Upper lobe of right lung (tissue), 1 donor: ENCODE results near the gene SPAG6. TPM values are rescaled to one million over a fixed set of nuclear protein-coding genes. Genes with fewer than 3 reads are reported as not detected.

Source experiments
- ATAC-seq: fragments of 200-7000 bp; cut with Tn5 transposase; one replicate; pipeline ENCODE4 v1.9.1; 2020; ENCODE audit warnings: mild to moderate bottlenecking, moderate library complexity
- DNase-seq: peaks from one replicate; pipeline ENCODE4 v3.0.0-alpha.2; 2020
- H3K27ac ChIP-seq: fragments of 200-600 bp; one replicate; pipeline ENCODE4 v1.8.0; 2022
- H3K27me3 ChIP-seq: fragments of 200-600 bp; one replicate; pipeline ENCODE4 v1.8.0; 2022; ENCODE audit warnings: mild to moderate bottlenecking
- H3K36me3 ChIP-seq: fragments of 200-600 bp; one replicate; pipeline ENCODE4 v1.8.0; 2022
- H3K4me1 ChIP-seq: fragments of 200-600 bp; one replicate; pipeline ENCODE4 v1.8.0; 2022
- H3K4me3 ChIP-seq: fragments of 200-600 bp; one replicate; pipeline ENCODE4 v1.8.0; 2022; ENCODE audit warnings: mild to moderate bottlenecking
- H3K9me3 ChIP-seq: fragments of 200-600 bp; one replicate; pipeline ENCODE4 v1.8.0; 2022
- intact Hi-C: fragments of 100-400 bp; cut with DNase I; formaldehyde crosslinking; loops from one replicate; pipeline ENCODE4 v1.11.0; 2022
- total RNA-seq: library from RNA; stranded (reverse); fragmentation: NEBNext Ultra II Directional; extraction: Animal tissue kit (Norgen Biotek cat#: 25700); gene quantifications from one replicate; pipeline ENCODE4 v1.2.1, GENCODE V29; 2021
- TF ChIP-seq, protein P1 (sequence below): fragments of 200-600 bp; IDR thresholded peaks from one replicate; pipeline ENCODE4 v1.8.0; 2022; ENCODE audit warnings: antibody characterized with exemption
- donor health status: DM: no; HTN: yes; CAD: no; lungs with severe emphysema.

Gene SPAG6
- total RNA-seq, 1 donor from 2014 or later, result not detected

DNA sequence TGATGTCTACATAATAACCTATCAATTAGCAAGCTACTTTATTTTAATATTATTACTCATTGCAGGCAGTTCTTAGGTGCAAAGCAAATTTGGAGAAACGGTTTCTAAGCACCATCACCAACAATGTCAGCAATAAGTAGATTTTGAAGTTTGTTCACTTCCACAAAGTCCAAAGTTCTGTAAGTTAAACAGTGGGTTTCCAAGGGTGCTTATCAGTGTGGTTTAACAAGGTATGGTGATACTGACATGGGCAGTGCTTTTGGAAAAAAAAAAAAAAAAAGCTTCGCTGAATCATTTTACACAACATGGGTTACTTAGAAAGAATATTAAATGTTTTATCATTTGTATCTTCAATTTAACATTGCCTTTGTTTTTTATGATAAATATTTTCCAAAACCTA lies 101.8 kb downstream of the SPAG6 start:
- TF ChIP-seq, protein P1, sequence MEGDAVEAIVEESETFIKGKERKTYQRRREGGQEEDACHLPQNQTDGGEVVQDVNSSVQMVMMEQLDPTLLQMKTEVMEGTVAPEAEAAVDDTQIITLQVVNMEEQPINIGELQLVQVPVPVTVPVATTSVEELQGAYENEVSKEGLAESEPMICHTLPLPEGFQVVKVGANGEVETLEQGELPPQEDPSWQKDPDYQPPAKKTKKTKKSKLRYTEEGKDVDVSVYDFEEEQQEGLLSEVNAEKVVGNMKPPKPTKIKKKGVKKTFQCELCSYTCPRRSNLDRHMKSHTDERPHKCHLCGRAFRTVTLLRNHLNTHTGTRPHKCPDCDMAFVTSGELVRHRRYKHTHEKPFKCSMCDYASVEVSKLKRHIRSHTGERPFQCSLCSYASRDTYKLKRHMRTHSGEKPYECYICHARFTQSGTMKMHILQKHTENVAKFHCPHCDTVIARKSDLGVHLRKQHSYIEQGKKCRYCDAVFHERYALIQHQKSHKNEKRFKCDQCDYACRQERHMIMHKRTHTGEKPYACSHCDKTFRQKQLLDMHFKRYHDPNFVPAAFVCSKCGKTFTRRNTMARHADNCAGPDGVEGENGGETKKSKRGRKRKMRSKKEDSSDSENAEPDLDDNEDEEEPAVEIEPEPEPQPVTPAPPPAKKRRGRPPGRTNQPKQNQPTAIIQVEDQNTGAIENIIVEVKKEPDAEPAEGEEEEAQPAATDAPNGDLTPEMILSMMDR, result no peak
- no peaks in the 10 kb centered on the region for H3K4me1 ChIP-seq
- ATAC-seq (no peak), DNase-seq (no peak)
- H3K36me3 ChIP-seq, result no peaks in the 10 kb centered on the region
- no peaks in the 10 kb centered on the region for H3K27me3 ChIP-seq
- no peak overlapping the region for H3K4me3 ChIP-seq
- intact Hi-C loops, result no loop called here
- no peaks in the 10 kb centered on the region for H3K9me3 ChIP-seq
- no peak overlapping the region for H3K27ac ChIP-seq

DNA sequence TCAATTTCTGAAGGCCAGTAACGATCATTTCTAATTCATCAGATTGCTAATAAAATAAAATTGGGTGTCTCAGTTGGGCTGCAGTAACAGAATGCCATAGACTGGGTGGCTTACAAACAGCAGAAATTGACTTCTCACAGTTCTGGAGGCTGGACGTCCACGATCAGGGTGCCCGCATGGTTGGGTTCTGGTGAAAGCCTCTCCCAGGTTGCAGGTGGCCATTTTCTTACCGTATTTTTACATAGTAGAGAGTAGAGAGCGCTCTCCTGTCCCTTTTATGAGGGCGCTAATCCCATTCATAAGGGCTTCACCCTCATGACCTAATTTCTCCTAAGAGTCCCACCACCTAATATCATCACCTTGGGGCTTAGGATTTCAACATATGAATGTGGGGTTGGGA lies 106.0 kb downstream of the SPAG6 start:
- TF ChIP-seq, protein P1, result no peak
- H3K36me3 ChIP-seq, result no peaks in the 10 kb centered on the region
- H3K4me1 ChIP-seq, result no peaks in the 10 kb centered on the region
- intact Hi-C loops, result no loop called here
- H3K4me3 ChIP-seq, result no peak overlapping the region
- H3K27me3 ChIP-seq, result no peaks in the 10 kb centered on the region
- DNase-seq (no peak), ATAC-seq (no peak)
- no peaks in the 10 kb centered on the region for H3K9me3 ChIP-seq
- H3K27ac ChIP-seq, result no peak overlapping the region

DNA sequence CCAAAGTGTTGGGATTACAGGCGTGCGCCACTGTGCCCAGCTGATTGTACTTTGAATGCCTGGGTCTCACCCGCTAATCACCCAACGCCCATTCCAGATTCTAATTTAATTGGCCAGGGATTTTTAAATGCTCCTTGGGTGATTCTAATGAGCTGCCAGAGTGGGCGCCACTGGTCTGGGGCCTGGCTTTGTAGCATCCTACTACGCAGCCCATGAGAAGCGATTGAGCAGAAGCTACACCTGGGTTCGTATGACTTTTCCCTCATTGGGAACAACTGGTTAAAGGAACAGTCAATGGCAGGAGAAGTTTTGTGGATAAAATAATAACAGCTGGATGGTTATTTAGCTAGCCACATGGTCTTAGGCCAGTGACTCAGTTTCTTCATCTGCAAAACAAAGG lies 108.0 kb downstream of the SPAG6 start:
- H3K27me3 ChIP-seq, result no peaks in the 10 kb centered on the region
- no peaks in the 10 kb centered on the region for H3K4me1 ChIP-seq
- DNase-seq, result no peak
- H3K9me3 ChIP-seq, result no peaks in the 10 kb centered on the region
- no peak overlapping the region for H3K4me3 ChIP-seq
- no peak overlapping the region for H3K27ac ChIP-seq
- no peak for ATAC-seq
- TF ChIP-seq, protein P1, result no peak
- intact Hi-C loops, result no loop called here
- H3K36me3 ChIP-seq, result no peaks in the 10 kb centered on the region

DNA sequence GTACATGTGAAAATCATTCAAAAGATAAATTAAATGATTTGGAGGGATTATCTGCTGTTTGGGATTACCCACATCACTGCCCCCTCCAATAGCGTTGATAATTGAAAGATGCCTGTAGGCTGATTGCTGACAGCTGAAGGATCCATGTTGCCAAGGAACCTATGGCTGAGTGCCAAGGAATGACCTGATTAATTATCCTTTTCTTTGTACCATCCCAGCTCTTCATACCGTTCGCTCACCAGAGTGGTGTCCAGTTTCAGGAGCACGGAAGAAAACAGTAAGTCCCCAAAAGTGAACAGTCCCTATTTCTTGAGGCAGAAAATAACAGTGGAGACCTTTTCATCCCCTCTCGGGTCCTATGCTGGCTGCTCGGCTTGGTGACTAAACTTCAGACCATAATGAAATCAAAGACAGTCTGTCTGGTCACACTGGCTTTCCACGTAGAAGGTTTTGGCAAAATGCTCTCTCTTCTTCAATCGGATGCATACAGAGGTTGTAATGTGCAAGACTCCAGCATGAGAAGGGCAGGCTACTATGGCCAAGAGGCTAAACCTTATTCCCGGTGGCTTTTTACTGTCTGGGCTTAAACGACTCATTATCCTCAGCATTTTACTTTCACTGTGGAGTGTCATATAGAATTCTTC lies 108.8 kb downstream of the SPAG6 start:
- Histone ChIP-seq H3K27me3 (no peaks in the 10 kb centered on the region), H3K4me3 (no peak overlapping the region), H3K27ac (no peak overlapping the region), H3K9me3 (no peaks in the 10 kb centered on the region), H3K36me3 (no peaks in the 10 kb centered on the region), H3K4me1 (no peaks in the 10 kb centered on the region)
- intact Hi-C loops, result no loop called here
- no peak for ATAC-seq
- TF ChIP-seq, protein P1, result no peak
- no peak for DNase-seq

DNA sequence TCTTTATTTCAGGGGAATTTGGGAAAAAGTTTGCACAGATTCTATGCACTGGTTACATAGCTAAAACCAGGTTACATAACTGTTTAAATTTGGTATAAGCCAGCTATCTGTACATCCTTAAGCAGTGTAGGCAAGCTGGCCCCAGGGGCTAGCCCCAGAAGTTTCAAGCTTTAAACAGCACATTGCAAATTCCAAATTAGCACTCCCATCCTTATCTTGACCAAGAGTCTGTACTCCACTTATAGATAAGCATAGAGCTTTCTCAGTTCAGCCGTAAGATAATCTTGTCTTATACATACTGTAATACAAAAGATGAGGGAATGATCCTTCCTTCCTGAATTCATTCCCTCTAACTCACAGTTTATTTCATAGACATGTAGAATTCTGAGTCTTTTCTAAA lies 109.3 kb downstream of the SPAG6 start:
- no peak overlapping the region for H3K4me3 ChIP-seq
- intact Hi-C loops, result no loop called here
- no peak for ATAC-seq
- H3K27ac ChIP-seq, result no peak overlapping the region
- no peaks in the 10 kb centered on the region for H3K27me3 ChIP-seq
- H3K9me3 ChIP-seq, result no peaks in the 10 kb centered on the region
- no peaks in the 10 kb centered on the region for H3K4me1 ChIP-seq
- TF ChIP-seq, protein P1, result no peak
- no peak for DNase-seq
- H3K36me3 ChIP-seq, result no peaks in the 10 kb centered on the region
